HepG2 (cell line): ENCODE measurements around the gene SLC25A25. TPM values are rescaled to one million over a fixed set of nuclear protein-coding genes. Genes with fewer than 3 reads are reported as not detected.

Source experiments
- AGO1 ChIP-seq: fragments of 200-400 bp; formaldehyde crosslinking; IDR thresholded peaks from 2 replicates; pipeline ENCODE4 v1.6.1; 2017; ENCODE audit warnings: mild to moderate bottlenecking, low read depth, low read length, moderate library complexity; ENCODE audit not compliant: poor library complexity, severe bottlenecking
- GPN1 ChIP-seq: sonication (generic); formaldehyde crosslinking; IDR thresholded peaks from 2 replicates; pipeline ENCODE4 v1.5.1; 2020; ENCODE audit warnings: missing genetic modification reagents, borderline replicate concordance
- HNF4A ChIP-seq: sonication (generic); formaldehyde crosslinking; IDR thresholded peaks from 2 replicates; pipeline ENCODE4 v1.4.0; 2020; ENCODE audit warnings: missing genetic modification reagents
- JARID2 ChIP-seq: sonication (generic); formaldehyde crosslinking; IDR thresholded peaks from 2 replicates; pipeline ENCODE4 v1.8.1; 2023; ENCODE audit warnings: missing genetic modification reagents, inconsistent platforms; ENCODE audit not compliant: insufficient replicate concordance
- KDM1A ChIP-seq: IDR thresholded peaks from 2 replicates; pipeline ENCODE4 v1.6.1; 2016; ENCODE audit warnings: missing compliant biosample characterization
- KLF9 ChIP-seq: IDR thresholded peaks from 2 replicates; pipeline ENCODE4 v1.6.1; 2016; ENCODE audit warnings: low read depth
- KMT2B ChIP-seq: IDR thresholded peaks from 2 replicates; pipeline ENCODE4 v1.6.1; 2016; ENCODE audit warnings: missing genetic modification reagents, missing compliant biosample characterization
- NFIC ChIP-seq: IDR thresholded peaks from 2 replicates; pipeline ENCODE4 v1.6.1; 2012; ENCODE audit warnings: mild to moderate bottlenecking, low read length, inconsistent platforms
- NKX3-1 ChIP-seq: sonication (generic); formaldehyde crosslinking; IDR thresholded peaks from 2 replicates; pipeline ENCODE4 v1.5.0; 2020; ENCODE audit warnings: missing genetic modification reagents
- NR2C2 ChIP-seq: sonication (generic); formaldehyde crosslinking; IDR thresholded peaks from 2 replicates; pipeline ENCODE4 v1.4.0; 2020; ENCODE audit warnings: missing genetic modification reagents, mild to moderate bottlenecking, moderate library complexity, borderline replicate concordance
- TCF12 ChIP-seq, 2 experiments: fragments of 450-650 bp in 1 of 2; sonication (generic) in 1 of 2; formaldehyde crosslinking in 1 of 2; IDR thresholded peaks; 2 replicates each; pipeline versions ENCODE4 v1.6.1 to v1.8.0; 2017 to 2022; ENCODE audit warnings: antibody characterized with exemption in 1 of 2, mild to moderate bottlenecking in 1 of 2, missing genetic modification reagents in 1 of 2, moderate library complexity in 1 of 2
- ZBTB21 ChIP-seq: sonication (generic); formaldehyde crosslinking; IDR thresholded peaks from 2 replicates; pipeline ENCODE4 v1.4.0; 2020; ENCODE audit warnings: missing genetic modification reagents
- ZNF234 ChIP-seq: sonication (generic); formaldehyde crosslinking; conservative IDR thresholded peaks from 2 replicates; pipeline ENCODE4 v1.5.1; 2020; ENCODE audit warnings: mild to moderate bottlenecking, missing genetic modification reagents
- ZNF354B ChIP-seq: sonication (generic); formaldehyde crosslinking; IDR thresholded peaks from 2 replicates; pipeline ENCODE4 v1.8.0; 2022; ENCODE audit warnings: mild to moderate bottlenecking, missing genetic modification reagents
- ZNF484 ChIP-seq: sonication (generic); formaldehyde crosslinking; IDR thresholded peaks from 2 replicates; pipeline ENCODE4 v1.5.1; 2020; ENCODE audit warnings: mild to moderate bottlenecking, low read depth, missing genetic modification reagents, borderline replicate concordance
- polyA plus RNA-seq, 8 experiments: library from polyadenylated mRNA; depleted of rRNA in 3 of 8; stranded (reverse) in 7 of 8; unstranded in 1 of 8; fragments of >200 nt; fragmentation: Illumina TruSeq in 4 of 8; extraction: Trizol in 4 of 8; gene quantifications; 2 replicates each; pipeline versions ENCODE4 v1.2.1 to v1.2.3, GENCODE V29; 2011 to 2016; ENCODE audit warnings: low read depth in 4 of 8, missing spikeins in 1 of 8, mixed read lengths in 1 of 8; ENCODE audit not compliant: insufficient read depth in 1 of 8
- total RNA-seq, 5 experiments: library from RNA; depleted of rRNA; stranded (reverse); fragments of >200 nt; fragmentation: Illumina TruSeq; extraction: Trizol; gene quantifications; 2 replicates each; pipeline ENCODE4 v1.2.3, GENCODE V29; 2016; ENCODE audit warnings: low read depth in 1 of 5
- TF ChIP-seq, protein P1 (sequence below): fragments of 450-650 bp; IDR thresholded peaks from 2 replicates; pipeline ENCODE4 v1.6.1; 2017; ENCODE audit warnings: mild to moderate bottlenecking
- TF ChIP-seq, protein P2 (sequence below): sonication (generic); formaldehyde crosslinking; IDR thresholded peaks from 2 replicates; pipeline ENCODE4 v1.9.0; 2021; ENCODE audit warnings: missing genetic modification reagents, mild to moderate bottlenecking, borderline replicate concordance
- TF ChIP-seq, protein P3 (sequence below): IDR thresholded peaks from 2 replicates; pipeline ENCODE4 v1.6.1; 2012; ENCODE audit warnings: low read length, improper control_type of control experiment
- TF ChIP-seq, protein P4 (sequence below): sonication (generic); formaldehyde crosslinking; IDR thresholded peaks from 2 replicates; pipeline ENCODE4 v1.8.0; 2022; ENCODE audit warnings: missing genetic modification reagents, mild to moderate bottlenecking, inconsistent platforms, borderline replicate concordance
- TF ChIP-seq, protein P5 (sequence below): IDR thresholded peaks from 2 replicates; pipeline ENCODE4 v1.6.1; 2016; ENCODE audit warnings: missing compliant biosample characterization, missing genetic modification reagents, borderline replicate concordance

The SLC25A25 gene
- total and polyA plus RNA-seq, 2 of the 13 experiments (the other 11 are each of a cell fraction or from before 2014, with no cell fraction given): 10.5 to 24.8 TPM

DNA sequence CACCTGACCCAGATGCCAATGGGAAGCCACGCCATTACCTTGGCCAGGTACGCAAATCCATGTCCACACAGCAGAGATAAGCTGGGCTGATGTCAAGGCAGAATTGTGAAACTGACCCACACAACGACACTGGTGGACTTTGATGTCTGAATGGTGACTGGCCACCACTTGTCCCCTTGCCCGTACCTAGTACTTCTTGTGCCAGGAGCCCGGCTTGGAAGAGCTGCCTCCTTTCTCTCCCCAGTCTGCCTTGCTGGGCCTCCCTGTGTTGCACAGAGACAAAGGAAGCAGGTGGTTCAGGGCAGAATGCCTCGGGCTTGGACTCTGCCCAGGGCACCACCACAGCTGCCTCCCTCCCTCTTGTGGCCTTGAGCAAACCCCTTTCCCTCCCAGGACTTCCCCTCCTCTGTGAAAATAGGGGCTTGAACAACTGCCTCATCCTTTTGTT is 36.2 kb downstream of the SLC25A25 start (continued):
- TF ChIP-seq JARID2 (no peak), HNF4A (CRISPR knock-in tag) (peak; percentile 94), KLF9 (CRISPR knock-in tag) (no peak), ZBTB21 (CRISPR knock-in tag) (no peak), AGO1 (no peak), NFIC (no peak), ZNF484 (CRISPR knock-in tag) (no peak), ZNF354B (CRISPR knock-in tag) (no peak), KMT2B (CRISPR knock-in tag) (no peak), ZNF234 (CRISPR knock-in tag) (no peak), NKX3-1 (CRISPR knock-in tag) (no peak), NR2C2 (peak; percentile 47), TCF12 (IDR thresholded peaks at IDR 0.05) (no peak), TCF12 (CRISPR knock-in tag; IDR thresholded peaks at IDR 0.05) (peak; percentile 78; the same call in 1 of the 2 replicates), GPN1 (no peak), KDM1A (CRISPR knock-in tag) (peak; percentile 73)
- TF ChIP-seq, protein P1, sequence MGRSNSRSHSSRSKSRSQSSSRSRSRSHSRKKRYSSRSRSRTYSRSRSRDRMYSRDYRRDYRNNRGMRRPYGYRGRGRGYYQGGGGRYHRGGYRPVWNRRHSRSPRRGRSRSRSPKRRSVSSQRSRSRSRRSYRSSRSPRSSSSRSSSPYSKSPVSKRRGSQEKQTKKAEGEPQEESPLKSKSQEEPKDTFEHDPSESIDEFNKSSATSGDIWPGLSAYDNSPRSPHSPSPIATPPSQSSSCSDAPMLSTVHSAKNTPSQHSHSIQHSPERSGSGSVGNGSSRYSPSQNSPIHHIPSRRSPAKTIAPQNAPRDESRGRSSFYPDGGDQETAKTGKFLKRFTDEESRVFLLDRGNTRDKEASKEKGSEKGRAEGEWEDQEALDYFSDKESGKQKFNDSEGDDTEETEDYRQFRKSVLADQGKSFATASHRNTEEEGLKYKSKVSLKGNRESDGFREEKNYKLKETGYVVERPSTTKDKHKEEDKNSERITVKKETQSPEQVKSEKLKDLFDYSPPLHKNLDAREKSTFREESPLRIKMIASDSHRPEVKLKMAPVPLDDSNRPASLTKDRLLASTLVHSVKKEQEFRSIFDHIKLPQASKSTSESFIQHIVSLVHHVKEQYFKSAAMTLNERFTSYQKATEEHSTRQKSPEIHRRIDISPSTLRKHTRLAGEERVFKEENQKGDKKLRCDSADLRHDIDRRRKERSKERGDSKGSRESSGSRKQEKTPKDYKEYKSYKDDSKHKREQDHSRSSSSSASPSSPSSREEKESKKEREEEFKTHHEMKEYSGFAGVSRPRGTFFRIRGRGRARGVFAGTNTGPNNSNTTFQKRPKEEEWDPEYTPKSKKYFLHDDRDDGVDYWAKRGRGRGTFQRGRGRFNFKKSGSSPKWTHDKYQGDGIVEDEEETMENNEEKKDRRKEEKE: no peak
- TF ChIP-seq, protein P2, sequence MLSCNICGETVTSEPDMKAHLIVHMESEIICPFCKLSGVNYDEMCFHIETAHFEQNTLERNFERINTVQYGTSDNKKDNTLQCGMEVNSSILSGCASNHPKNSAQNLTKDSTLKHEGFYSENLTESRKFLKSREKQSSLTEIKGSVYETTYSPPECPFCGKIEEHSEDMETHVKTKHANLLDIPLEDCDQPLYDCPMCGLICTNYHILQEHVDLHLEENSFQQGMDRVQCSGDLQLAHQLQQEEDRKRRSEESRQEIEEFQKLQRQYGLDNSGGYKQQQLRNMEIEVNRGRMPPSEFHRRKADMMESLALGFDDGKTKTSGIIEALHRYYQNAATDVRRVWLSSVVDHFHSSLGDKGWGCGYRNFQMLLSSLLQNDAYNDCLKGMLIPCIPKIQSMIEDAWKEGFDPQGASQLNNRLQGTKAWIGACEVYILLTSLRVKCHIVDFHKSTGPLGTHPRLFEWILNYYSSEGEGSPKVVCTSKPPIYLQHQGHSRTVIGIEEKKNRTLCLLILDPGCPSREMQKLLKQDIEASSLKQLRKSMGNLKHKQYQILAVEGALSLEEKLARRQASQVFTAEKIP (CRISPR knock-in tag): no peak
- TF ChIP-seq, protein P3, sequence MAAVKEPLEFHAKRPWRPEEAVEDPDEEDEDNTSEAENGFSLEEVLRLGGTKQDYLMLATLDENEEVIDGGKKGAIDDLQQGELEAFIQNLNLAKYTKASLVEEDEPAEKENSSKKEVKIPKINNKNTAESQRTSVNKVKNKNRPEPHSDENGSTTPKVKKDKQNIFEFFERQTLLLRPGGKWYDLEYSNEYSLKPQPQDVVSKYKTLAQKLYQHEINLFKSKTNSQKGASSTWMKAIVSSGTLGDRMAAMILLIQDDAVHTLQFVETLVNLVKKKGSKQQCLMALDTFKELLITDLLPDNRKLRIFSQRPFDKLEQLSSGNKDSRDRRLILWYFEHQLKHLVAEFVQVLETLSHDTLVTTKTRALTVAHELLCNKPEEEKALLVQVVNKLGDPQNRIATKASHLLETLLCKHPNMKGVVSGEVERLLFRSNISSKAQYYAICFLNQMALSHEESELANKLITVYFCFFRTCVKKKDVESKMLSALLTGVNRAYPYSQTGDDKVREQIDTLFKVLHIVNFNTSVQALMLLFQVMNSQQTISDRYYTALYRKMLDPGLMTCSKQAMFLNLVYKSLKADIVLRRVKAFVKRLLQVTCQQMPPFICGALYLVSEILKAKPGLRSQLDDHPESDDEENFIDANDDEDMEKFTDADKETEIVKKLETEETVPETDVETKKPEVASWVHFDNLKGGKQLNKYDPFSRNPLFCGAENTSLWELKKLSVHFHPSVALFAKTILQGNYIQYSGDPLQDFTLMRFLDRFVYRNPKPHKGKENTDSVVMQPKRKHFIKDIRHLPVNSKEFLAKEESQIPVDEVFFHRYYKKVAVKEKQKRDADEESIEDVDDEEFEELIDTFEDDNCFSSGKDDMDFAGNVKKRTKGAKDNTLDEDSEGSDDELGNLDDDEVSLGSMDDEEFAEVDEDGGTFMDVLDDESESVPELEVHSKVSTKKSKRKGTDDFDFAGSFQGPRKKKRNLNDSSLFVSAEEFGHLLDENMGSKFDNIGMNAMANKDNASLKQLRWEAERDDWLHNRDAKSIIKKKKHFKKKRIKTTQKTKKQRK: no peak
- TF ChIP-seq, protein P4, sequence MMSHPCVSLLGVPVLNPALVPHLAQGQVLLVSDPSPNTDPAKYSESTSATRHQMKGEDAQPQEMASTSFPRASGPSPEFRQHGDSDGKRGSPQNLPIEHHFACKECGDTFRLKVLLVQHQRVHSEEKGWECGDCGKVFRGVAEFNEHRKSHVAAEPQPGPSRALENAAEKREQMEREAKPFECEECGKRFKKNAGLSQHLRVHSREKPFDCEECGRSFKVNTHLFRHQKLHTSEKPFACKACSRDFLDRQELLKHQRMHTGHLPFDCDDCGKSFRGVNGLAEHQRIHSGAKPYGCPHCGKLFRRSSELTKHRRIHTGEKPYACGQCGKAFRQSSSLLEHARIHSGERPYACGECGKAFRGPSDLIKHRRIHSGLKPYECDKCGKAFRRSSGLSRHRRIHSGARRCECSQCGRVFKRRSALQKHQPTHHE (CRISPR knock-in tag): no peak
- TF ChIP-seq, protein P5, sequence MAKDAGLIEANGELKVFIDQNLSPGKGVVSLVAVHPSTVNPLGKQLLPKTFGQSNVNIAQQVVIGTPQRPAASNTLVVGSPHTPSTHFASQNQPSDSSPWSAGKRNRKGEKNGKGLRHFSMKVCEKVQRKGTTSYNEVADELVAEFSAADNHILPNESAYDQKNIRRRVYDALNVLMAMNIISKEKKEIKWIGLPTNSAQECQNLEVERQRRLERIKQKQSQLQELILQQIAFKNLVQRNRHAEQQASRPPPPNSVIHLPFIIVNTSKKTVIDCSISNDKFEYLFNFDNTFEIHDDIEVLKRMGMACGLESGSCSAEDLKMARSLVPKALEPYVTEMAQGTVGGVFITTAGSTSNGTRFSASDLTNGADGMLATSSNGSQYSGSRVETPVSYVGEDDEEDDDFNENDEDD (CRISPR knock-in tag): peak; percentile 49; the same call in 1 of the 2 replicates
